ENCODE data around the gene USP17L18. TPM values are rescaled to one million over a fixed set of nuclear protein-coding genes. Genes with fewer than 3 reads are reported as not detected.
"Not testable (repeated sequence)": the region's sequence is repeated elsewhere in the genome, so short reads cannot be mapped to it uniquely, and the experiment has no call there.

Gene USP17L18
- polyA plus RNA-seq (not detected in 2 replicates), polyA minus RNA-seq (not detected in 2 replicates)

GRCh38 chr4:9247953-9248680 is at the start of gene USP17L18:
USP17L18 (plus strand) TSS chr4:9248630; CDS start chr4:9248630, 0 bp downstream.
- not testable (repeated sequence) for H3K9me2 ChIP-seq (ENCODE audit: insufficient read depth, low read length); H3F3A ChIP-seq (ENCODE audit: insufficient read depth, low read length, poor library complexity, severe bottlenecking); H2AFZ ChIP-seq (ENCODE audit: low read depth, low read length); H3K9me3 ChIP-seq (ENCODE audit: low read length); H3K27me3 ChIP-seq (ENCODE audit: insufficient read depth, low read depth, low read length); H3K9ac ChIP-seq (ENCODE audit: low read length); H3K79me2 ChIP-seq (replicated peaks; ENCODE audit: insufficient read depth, low read length); H3K4me2 ChIP-seq (ENCODE audit: low read length); H3K4me3 ChIP-seq (ENCODE audit: low read length); H3K36me3 ChIP-seq (ENCODE audit: insufficient read depth, low read length); H4K20me1 ChIP-seq (ENCODE audit: insufficient read depth); H3K27ac ChIP-seq (ENCODE audit: low read length)

- H3K4me3 ChIP-seq (ENCODE audit: low read length); H3K9me3 ChIP-seq (ENCODE audit: low read length); H3K27ac ChIP-seq (ENCODE audit: low read length); H3K9ac ChIP-seq (ENCODE audit: low read length); H4K20me1 ChIP-seq (ENCODE audit: insufficient read depth); H3K79me2 ChIP-seq (replicated peaks; ENCODE audit: insufficient read depth, low read length); H3K4me2 ChIP-seq (ENCODE audit: low read length); H3K9me2 ChIP-seq (ENCODE audit: insufficient read depth, low read length); H2AFZ ChIP-seq (ENCODE audit: low read depth, low read length); H3K36me3 ChIP-seq (ENCODE audit: insufficient read depth, low read length); H3K27me3 ChIP-seq (ENCODE audit: insufficient read depth, low read depth, low read length); H3F3A ChIP-seq (ENCODE audit: insufficient read depth, low read length, poor library complexity, severe bottlenecking): not testable (repeated sequence)
Measured at GRCh38 chr4:9210357-9210756, 38.1 kb upstream of the USP17L18 start, which contains the start of gene USP17L10. USP17L10 (plus strand) TSS chr4:9210657; CDS start chr4:9210657, 0 bp downstream.

- not testable (repeated sequence) for H3K9me3 ChIP-seq (ENCODE audit: low read length); H3K4me2 ChIP-seq (ENCODE audit: low read length); H3K36me3 ChIP-seq (ENCODE audit: insufficient read depth, low read length); H2AFZ ChIP-seq (ENCODE audit: low read depth, low read length); H3F3A ChIP-seq (ENCODE audit: insufficient read depth, low read length, poor library complexity, severe bottlenecking); H4K20me1 ChIP-seq (ENCODE audit: insufficient read depth); H3K27ac ChIP-seq (ENCODE audit: low read length); H3K9ac ChIP-seq (ENCODE audit: low read length); H3K9me2 ChIP-seq (ENCODE audit: insufficient read depth, low read length); H3K79me2 ChIP-seq (replicated peaks; ENCODE audit: insufficient read depth, low read length); H3K4me3 ChIP-seq (ENCODE audit: low read length); H3K27me3 ChIP-seq (ENCODE audit: insufficient read depth, low read depth, low read length)
Measured at GRCh38 chr4:9214701-9215100, 33.7 kb upstream of the USP17L18 start.

- not testable (repeated sequence) for H2AFZ ChIP-seq (ENCODE audit: low read depth, low read length); H3K4me2 ChIP-seq (ENCODE audit: low read length); H3K79me2 ChIP-seq (replicated peaks; ENCODE audit: insufficient read depth, low read length); H3K9ac ChIP-seq (ENCODE audit: low read length); H3K27me3 ChIP-seq (ENCODE audit: insufficient read depth, low read depth, low read length); H3F3A ChIP-seq (ENCODE audit: insufficient read depth, low read length, poor library complexity, severe bottlenecking); H4K20me1 ChIP-seq (ENCODE audit: insufficient read depth); H3K27ac ChIP-seq (ENCODE audit: low read length); H3K9me3 ChIP-seq (ENCODE audit: low read length); H3K9me2 ChIP-seq (ENCODE audit: insufficient read depth, low read length); H3K4me3 ChIP-seq (ENCODE audit: low read length); H3K36me3 ChIP-seq (ENCODE audit: insufficient read depth, low read length)
Measured at GRCh38 chr4:9215105-9215504, 33.3 kb upstream of the USP17L18 start, which contains the start of gene USP17L11. USP17L11 (plus strand) TSS chr4:9215405; CDS start chr4:9215405, 0 bp downstream.

- H4K20me1 ChIP-seq (ENCODE audit: insufficient read depth); H3K4me3 ChIP-seq (ENCODE audit: low read length); H3K27ac ChIP-seq (ENCODE audit: low read length); H3K9me3 ChIP-seq (ENCODE audit: low read length); H3K4me2 ChIP-seq (ENCODE audit: low read length); H2AFZ ChIP-seq (ENCODE audit: low read depth, low read length); H3K27me3 ChIP-seq (ENCODE audit: insufficient read depth, low read depth, low read length); H3F3A ChIP-seq (ENCODE audit: insufficient read depth, low read length, poor library complexity, severe bottlenecking); H3K79me2 ChIP-seq (replicated peaks; ENCODE audit: insufficient read depth, low read length); H3K9ac ChIP-seq (ENCODE audit: low read length); H3K36me3 ChIP-seq (ENCODE audit: insufficient read depth, low read length); H3K9me2 ChIP-seq (ENCODE audit: insufficient read depth, low read length): not testable (repeated sequence)
Measured at GRCh38 chr4:9219852-9220251, 28.6 kb upstream of the USP17L18 start, which contains the start of gene USP17L12. USP17L12 (plus strand) TSS chr4:9220152; CDS start chr4:9220152, 0 bp downstream.

GRCh38 chr4:9224596-9224995 is 23.8 kb upstream of the USP17L18 start, which contains the start of gene USP17L13:
USP17L13 (plus strand) TSS chr4:9224896; CDS start chr4:9224896, 0 bp downstream.
- not testable (repeated sequence) for H3K36me3 ChIP-seq (ENCODE audit: insufficient read depth, low read length); H3K27me3 ChIP-seq (ENCODE audit: insufficient read depth, low read depth, low read length); H2AFZ ChIP-seq (ENCODE audit: low read depth, low read length); H3K9me2 ChIP-seq (ENCODE audit: insufficient read depth, low read length); H3K79me2 ChIP-seq (replicated peaks; ENCODE audit: insufficient read depth, low read length); H3K4me2 ChIP-seq (ENCODE audit: low read length); H3K9me3 ChIP-seq (ENCODE audit: low read length); H3K4me3 ChIP-seq (ENCODE audit: low read length); H4K20me1 ChIP-seq (ENCODE audit: insufficient read depth); H3F3A ChIP-seq (ENCODE audit: insufficient read depth, low read length, poor library complexity, severe bottlenecking); H3K27ac ChIP-seq (ENCODE audit: low read length); H3K9ac ChIP-seq (ENCODE audit: low read length)

GRCh38 chr4:9230249-9230648 is 18.2 kb upstream of the USP17L18 start:
- H3F3A ChIP-seq (ENCODE audit: insufficient read depth, low read length, poor library complexity, severe bottlenecking); H2AFZ ChIP-seq (ENCODE audit: low read depth, low read length); H3K4me2 ChIP-seq (ENCODE audit: low read length); H3K27me3 ChIP-seq (ENCODE audit: insufficient read depth, low read depth, low read length); H3K9ac ChIP-seq (ENCODE audit: low read length); H3K9me2 ChIP-seq (ENCODE audit: insufficient read depth, low read length); H3K36me3 ChIP-seq (ENCODE audit: insufficient read depth, low read length); H4K20me1 ChIP-seq (ENCODE audit: insufficient read depth); H3K9me3 ChIP-seq (ENCODE audit: low read length); H3K79me2 ChIP-seq (replicated peaks; ENCODE audit: insufficient read depth, low read length); H3K27ac ChIP-seq (ENCODE audit: low read length); H3K4me3 ChIP-seq (ENCODE audit: low read length): not testable (repeated sequence)

- H3K79me2 ChIP-seq (replicated peaks; ENCODE audit: insufficient read depth, low read length); H2AFZ ChIP-seq (ENCODE audit: low read depth, low read length); H3K27ac ChIP-seq (ENCODE audit: low read length); H3F3A ChIP-seq (ENCODE audit: insufficient read depth, low read length, poor library complexity, severe bottlenecking); H3K9me3 ChIP-seq (ENCODE audit: low read length); H3K4me3 ChIP-seq (ENCODE audit: low read length); H3K4me2 ChIP-seq (ENCODE audit: low read length); H3K9ac ChIP-seq (ENCODE audit: low read length); H4K20me1 ChIP-seq (ENCODE audit: insufficient read depth); H3K9me2 ChIP-seq (ENCODE audit: insufficient read depth, low read length); H3K27me3 ChIP-seq (ENCODE audit: insufficient read depth, low read depth, low read length); H3K36me3 ChIP-seq (ENCODE audit: insufficient read depth, low read length): not testable (repeated sequence)
Measured at GRCh38 chr4:9234085-9234484, 14.3 kb upstream of the USP17L18 start, which contains the start of gene USP17L15. USP17L15 (plus strand) TSS chr4:9234385; CDS start chr4:9234385, 0 bp downstream.

All from neural cell (in vitro differentiated cells).